H9 (cell line): ENCODE measurements around the gene FBXL15. TPM values are rescaled to one million over a fixed set of nuclear protein-coding genes. Genes with fewer than 3 reads are reported as not detected.

Source experiments
- DNase-seq: peaks from one replicate; pipeline ENCODE4 v3.0.0-alpha.2; 2017
- H2AFZ ChIP-seq: one replicate; pipeline ENCODE4 v1.6.1; 2013; ENCODE audit warnings: mild to moderate bottlenecking, low read length, control low read depth, moderate library complexity
- H2AK5ac ChIP-seq: 2 replicates; pipeline ENCODE4 v1.6.1; 2013; ENCODE audit warnings: low read length, control low read depth, mixed read lengths; ENCODE audit not compliant: insufficient read length
- H2BK120ac ChIP-seq: one replicate; pipeline ENCODE4 v1.6.1; 2013; ENCODE audit warnings: low read depth, mild to moderate bottlenecking, low read length, control low read depth, inconsistent platforms; ENCODE audit not compliant: poor library complexity, severe bottlenecking
- H2BK12ac ChIP-seq: 2 replicates; pipeline ENCODE4 v1.6.1; 2013; ENCODE audit warnings: low read length, control low read depth, mixed read lengths, low read depth; ENCODE audit not compliant: insufficient read length
- H2BK15ac ChIP-seq: 2 replicates; pipeline ENCODE4 v1.6.1; 2013; ENCODE audit warnings: low read depth, low read length, control low read depth
- H2BK20ac ChIP-seq: one replicate; pipeline ENCODE4 v1.6.1; 2013; ENCODE audit warnings: low read depth, mild to moderate bottlenecking, low read length, control low read depth, inconsistent platforms; ENCODE audit not compliant: poor library complexity, severe bottlenecking
- H2BK5ac ChIP-seq: 2 replicates; pipeline ENCODE4 v1.6.1; 2013; ENCODE audit warnings: low read length, control low read depth, mixed read lengths; ENCODE audit not compliant: insufficient read length
- H3K14ac ChIP-seq: 2 replicates; pipeline ENCODE4 v1.6.1; 2013; ENCODE audit warnings: low read length, control low read depth; ENCODE audit not compliant: insufficient read depth
- H3K18ac ChIP-seq: 2 replicates; pipeline ENCODE4 v1.6.1; 2013; ENCODE audit warnings: low read depth, mild to moderate bottlenecking, mixed read lengths, low read length, control low read depth; ENCODE audit not compliant: insufficient read length
- H3K23ac ChIP-seq: 2 replicates; pipeline ENCODE4 v1.6.1; 2013; ENCODE audit warnings: low read length, control low read depth, mixed read lengths, low read depth; ENCODE audit not compliant: insufficient read length
- H3K23me2 ChIP-seq: 2 replicates; pipeline ENCODE4 v1.6.1; 2013; ENCODE audit warnings: low read depth, mild to moderate bottlenecking, mixed read lengths, low read length, control low read depth; ENCODE audit not compliant: insufficient read length, poor library complexity, severe bottlenecking
- H3K27ac ChIP-seq: 2 replicates; pipeline ENCODE4 v1.5.1; 2013; ENCODE audit warnings: low read length, control low read depth, mixed read lengths, low read depth; ENCODE audit not compliant: insufficient read length
- H3K27me3 ChIP-seq: 2 replicates; pipeline ENCODE4 v1.6.1; 2013; ENCODE audit warnings: low read length, control low read depth, inconsistent platforms; ENCODE audit not compliant: insufficient read depth
- H3K4ac ChIP-seq: 2 replicates; pipeline ENCODE4 v1.6.1; 2013; ENCODE audit warnings: low read depth, mild to moderate bottlenecking, control low read depth, inconsistent platforms, low read length, moderate library complexity
- H3K4me1 ChIP-seq: 2 replicates; pipeline ENCODE4 v1.6.1; 2013; ENCODE audit warnings: low read length, control low read depth, inconsistent platforms; ENCODE audit not compliant: insufficient read depth
- H3K4me2 ChIP-seq: 2 replicates; pipeline ENCODE4 v1.6.1; 2013; ENCODE audit warnings: low read length, control low read depth, mixed read lengths; ENCODE audit not compliant: insufficient read length, insufficient read depth
- H3K56ac ChIP-seq: 2 replicates; pipeline ENCODE4 v1.6.1; 2013; ENCODE audit warnings: low read depth, mild to moderate bottlenecking, mixed read lengths, low read length, control low read depth; ENCODE audit not compliant: insufficient read length
- H3K79me1 ChIP-seq: 2 replicates; pipeline ENCODE4 v1.6.1; 2013; ENCODE audit warnings: low read depth, mild to moderate bottlenecking, moderate library complexity, low read length, control low read depth, inconsistent platforms; ENCODE audit not compliant: insufficient read depth, poor library complexity, severe bottlenecking
- H3K79me2 ChIP-seq: 2 replicates; pipeline ENCODE4 v1.6.1; 2013; ENCODE audit warnings: low read length, control low read depth, inconsistent platforms; ENCODE audit not compliant: insufficient read depth
- H3K9ac ChIP-seq: 2 replicates; pipeline ENCODE4 v1.6.1; 2013; ENCODE audit warnings: low read length, control low read depth, mixed read lengths; ENCODE audit not compliant: insufficient read length; ENCODE audit errors: extremely low read depth
- H3K9me3 ChIP-seq: one replicate; pipeline ENCODE4 v1.6.1; 2013; ENCODE audit warnings: low read depth, low read length, inconsistent platforms; ENCODE audit not compliant: control insufficient read depth
- H3T11ph ChIP-seq: one replicate; pipeline ENCODE4 v1.6.1; 2013; ENCODE audit warnings: mild to moderate bottlenecking, low read length, control low read depth, inconsistent platforms
- H4K20me1 ChIP-seq: one replicate; pipeline ENCODE4 v1.6.1; 2013; ENCODE audit not compliant: control insufficient read depth, insufficient read length, insufficient read depth
- H4K5ac ChIP-seq: 2 replicates; pipeline ENCODE4 v1.6.1; 2013; ENCODE audit warnings: low read depth, mild to moderate bottlenecking, mixed read lengths, low read length, control low read depth; ENCODE audit not compliant: insufficient read length
- H4K8ac ChIP-seq: replicated peaks from 2 replicates; pipeline ENCODE4 v1.6.1; 2013; ENCODE audit warnings: low read length, control low read depth, mixed read lengths, low read depth; ENCODE audit not compliant: insufficient read length
- H4K91ac ChIP-seq: 2 replicates; pipeline ENCODE4 v1.6.1; 2013; ENCODE audit warnings: low read depth, mild to moderate bottlenecking, moderate library complexity, mixed read lengths, low read length, control low read depth; ENCODE audit not compliant: insufficient read length
- H3K27ac Mint-ChIP-seq, 3 experiments: 2 replicates in 2 of 3; 3 replicates in 1 of 3; pipeline ENCODE4 v1.8.0; 2020 to 2021; ENCODE audit warnings: mixed read lengths in 3 of 3, mild to moderate bottlenecking in 1 of 3, moderate library complexity in 1 of 3
- H3K27me3 Mint-ChIP-seq: 2 replicates; pipeline ENCODE4 v1.8.0; 2021; ENCODE audit warnings: low read depth, mild to moderate bottlenecking, moderate library complexity, mixed read lengths
- H3K36me3 Mint-ChIP-seq, 3 experiments: 2 replicates in 2 of 3; 3 replicates in 1 of 3; pipeline ENCODE4 v1.8.0; 2020 to 2021; ENCODE audit warnings: low read depth in 3 of 3, mixed read lengths in 3 of 3; ENCODE audit not compliant: insufficient read depth in 1 of 3
- H3K4me1 Mint-ChIP-seq, 2 experiments: 2 replicates each; pipeline ENCODE4 v1.8.0; 2020; ENCODE audit warnings: mixed read lengths in 2 of 2
- H3K4me3 Mint-ChIP-seq, 2 experiments: 2 replicates in 1 of 2; 3 replicates in 1 of 2; pipeline ENCODE4 v1.8.0; 2020 to 2021; ENCODE audit warnings: mild to moderate bottlenecking in 2 of 2, mixed read lengths in 2 of 2, moderate library complexity in 1 of 2
- H3K9me3 Mint-ChIP-seq, 2 experiments: 2 replicates in 1 of 2; 3 replicates in 1 of 2; pipeline ENCODE4 v1.8.0; 2020; ENCODE audit warnings: mild to moderate bottlenecking in 2 of 2, mixed read lengths in 2 of 2, moderate library complexity in 1 of 2
- CTCF ChIP-seq: fragments of 200-600 bp; sonication (generic); conservative IDR thresholded peaks from 3 replicates; pipeline ENCODE4 v1.8.0; 2021; ENCODE audit warnings: antibody characterized with exemption, mild to moderate bottlenecking
- WGBS: extraction: QIAGEN DNeasy Blood & Tissue Kit; methylation state at CpG from one replicate; pipeline ENCODE4 v1.1.7; 2013; ENCODE audit warnings: missing lambda C conversion rate, low lambda C conversion rate, mixed read lengths; ENCODE audit not compliant: insufficient read length; ENCODE audit errors: extremely low coverage; 5-methylcytosine and 5-hydroxymethylcytosine counted together
- total RNA-seq: library from RNA; stranded (reverse); gene quantifications from 2 replicates; pipeline ENCODE4 v1.2.1, GENCODE V29; 2021

FBXL15 gene
- total RNA-seq, 1 experiment from 2014 or later, result 9.1 TPM

DNA sequence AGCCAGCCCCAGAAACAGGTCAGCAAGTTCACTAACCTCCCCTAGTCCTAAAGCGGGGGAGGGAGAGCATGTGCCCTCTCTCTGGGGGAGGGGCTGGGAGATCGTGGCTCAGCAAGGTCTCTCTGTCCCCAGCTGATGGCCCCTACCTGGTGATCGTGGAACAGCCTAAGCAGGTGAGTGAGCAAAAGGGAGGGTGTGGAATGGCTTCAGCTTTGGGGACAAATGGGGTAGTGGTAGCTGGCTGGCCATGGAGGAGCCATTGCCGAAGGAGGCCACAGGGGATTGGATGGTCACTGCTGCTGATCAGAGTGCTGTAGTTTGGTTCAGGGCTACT, 24.4 kb upstream of the FBXL15 start:
- Histone ChIP-seq H2AK5ac (no peak overlapping the region), H2BK120ac (no peak overlapping the region), H3K4me2 (peak overlapping the region; percentile 69), H3K27ac (no peak overlapping the region), H4K5ac (no peak overlapping the region), H2BK20ac (no peak overlapping the region), H3K9ac (no peak overlapping the region), H3T11ph (no peak overlapping the region), H4K8ac (no peak overlapping the region), H3K79me2 (no peaks in the 10 kb centered on the region), H3K56ac (no peak overlapping the region), H4K20me1 (peaks cover 4% of the 10 kb centered on the region), H2BK15ac (no peak overlapping the region), H4K91ac (no peak overlapping the region), H3K18ac (no peak overlapping the region), H3K14ac (no peak overlapping the region), H3K23me2 (peaks cover 17% of the 10 kb centered on the region), H2BK5ac (no peak overlapping the region), H3K4ac (no peak overlapping the region), H3K4me1 (no peaks in the 10 kb centered on the region), H2BK12ac (no peak overlapping the region), H3K27me3 (peaks cover 11% of the 10 kb centered on the region; the same call in 1 of the 2 replicates), H2AFZ (no peak overlapping the region), H3K79me1 (no peaks in the 10 kb centered on the region), H3K23ac (no peak overlapping the region), H3K9me3 (no peaks in the 10 kb centered on the region)
- Mint-ChIP-seq H3K4me3 (peak overlapping the region; percentile 73 to 79), H3K9me3 (no peaks in the 10 kb centered on the region), H3K4me1 (peaks cover 30 to 45% of the 10 kb centered on the region in 2 experiments), H3K27me3 (peaks cover 60% of the 10 kb centered on the region), H3K27ac (peak overlapping the region in 2 of 3 experiments; percentile 62 to 70; a peak in 2 of 7 replicates), H3K36me3 (peaks cover 0 to 22% (median 18%) of the 10 kb centered on the region in 3 experiments; a peak in 6 of 7 replicates)
- no peak for DNase-seq
- no CpG with 5 or more reads among the region's 4 CpGs for WGBS
- TF ChIP-seq CTCF, result no peak
